Astrocyte (in vitro differentiated cells and primary cell): ENCODE results near the gene SLC8A3. TPM values are rescaled to one million over a fixed set of nuclear protein-coding genes. Genes with fewer than 3 reads are reported as not detected.

Experiments
- DNase-seq: peaks from one replicate; pipeline ENCODE4 v3.0.0-alpha.2; 2010; ENCODE audit warnings: low read depth
- FAIRE-seq: peaks from 2 replicates; lab custom pipeline; 2011; peaks lifted over from hg19 to GRCh38; lab: Jason Lieb, UNC
- H2AFZ ChIP-seq: 2 replicates; pipeline ENCODE4 v1.6.0; 2012; ENCODE audit warnings: low read depth, low read length, inconsistent platforms
- H3K27ac ChIP-seq: 2 replicates; pipeline ENCODE4 v1.5.1; 2011; ENCODE audit warnings: low read depth, low read length, inconsistent platforms
- H3K27me3 ChIP-seq: 2 replicates; pipeline ENCODE4 v1.6.0; 2011; ENCODE audit warnings: low read length, inconsistent platforms; ENCODE audit not compliant: insufficient read depth
- H3K36me3 ChIP-seq: 2 replicates; pipeline ENCODE4 v1.5.1; 2011; ENCODE audit warnings: low read length, inconsistent platforms; ENCODE audit not compliant: insufficient read depth
- H3K4me1 ChIP-seq: 2 replicates; pipeline ENCODE4 v1.5.1; 2011; ENCODE audit warnings: low read length, inconsistent platforms; ENCODE audit not compliant: insufficient read depth
- H3K4me2 ChIP-seq: 2 replicates; pipeline ENCODE4 v1.6.0; 2012; ENCODE audit warnings: low read length, inconsistent platforms
- H3K4me3 ChIP-seq: 2 replicates; pipeline ENCODE4 v1.5.1; 2011; ENCODE audit warnings: low read depth, mild to moderate bottlenecking, low read length, inconsistent platforms; ENCODE audit not compliant: insufficient read depth
- H3K79me2 ChIP-seq: 2 replicates; pipeline ENCODE4 v1.6.0; 2012; ENCODE audit warnings: mild to moderate bottlenecking, low read length, inconsistent platforms; ENCODE audit not compliant: insufficient read depth
- H3K9ac ChIP-seq: 2 replicates; pipeline ENCODE4 v1.6.0; 2012; ENCODE audit warnings: mild to moderate bottlenecking, low read length, inconsistent platforms
- H3K9me3 ChIP-seq: 2 replicates; pipeline ENCODE4 v1.5.1; 2012; ENCODE audit warnings: low read depth, mild to moderate bottlenecking, low read length, inconsistent platforms; ENCODE audit not compliant: insufficient read depth
- H4K20me1 ChIP-seq: 2 replicates; pipeline ENCODE4 v1.6.0; 2012; ENCODE audit warnings: low read length, inconsistent platforms; ENCODE audit not compliant: insufficient read depth
- H3K27ac Mint-ChIP-seq: one replicate; pipeline ENCODE4 v1.8.0; 2021; ENCODE audit warnings: mild to moderate bottlenecking, mixed read lengths; ENCODE audit not compliant: unreplicated experiment
- H3K27me3 Mint-ChIP-seq: one replicate; pipeline ENCODE4 v1.8.0; 2021; ENCODE audit warnings: low read depth, mixed read lengths; ENCODE audit not compliant: unreplicated experiment
- H3K36me3 Mint-ChIP-seq: one replicate; pipeline ENCODE4 v1.8.0; 2021; ENCODE audit warnings: low read depth, mixed read lengths; ENCODE audit not compliant: unreplicated experiment
- H3K4me1 Mint-ChIP-seq: one replicate; pipeline ENCODE4 v1.8.0; 2021; ENCODE audit warnings: low read depth, mixed read lengths; ENCODE audit not compliant: unreplicated experiment
- H3K4me3 Mint-ChIP-seq: one replicate; pipeline ENCODE4 v1.8.0; 2021; ENCODE audit warnings: mild to moderate bottlenecking, moderate library complexity, mixed read lengths; ENCODE audit not compliant: unreplicated experiment
- H3K9me3 Mint-ChIP-seq: one replicate; pipeline ENCODE4 v1.8.0; 2021; ENCODE audit warnings: mild to moderate bottlenecking, mixed read lengths; ENCODE audit not compliant: unreplicated experiment
- EZH2 ChIP-seq: IDR thresholded peaks from 2 replicates; pipeline ENCODE4 v1.6.1; 2012; ENCODE audit warnings: mild to moderate bottlenecking, low read length, inconsistent platforms; ENCODE audit not compliant: insufficient read depth
- total RNA-seq: library from RNA; stranded (reverse); gene quantifications from 2 replicates; pipeline ENCODE4 v1.2.1, GENCODE V29; 2021
- TF ChIP-seq, protein P1 (sequence below): IDR thresholded peaks from 2 replicates; pipeline ENCODE4 v1.5.1; 2011; ENCODE audit warnings: low read depth, mild to moderate bottlenecking, inconsistent platforms, low read length, moderate library complexity; ENCODE audit not compliant: insufficient read depth

SLC8A3 gene
- total RNA-seq, 1 donor from 2014 or later: 0.45 TPM

- Histone ChIP-seq H3K4me1 (no peaks in the 10 kb centered on the region), H3K9ac (no peak overlapping the region), H3K79me2 (no peaks in the 10 kb centered on the region), H3K9me3 (no peaks in the 10 kb centered on the region), H3K27ac (no peak overlapping the region), H2AFZ (no peak overlapping the region), H3K4me2 (no peak overlapping the region), H4K20me1 (no peaks in the 10 kb centered on the region), H3K4me3 (no peak overlapping the region), H3K36me3 (no peaks in the 10 kb centered on the region), H3K27me3 (peaks cover 4% of the 10 kb centered on the region)
- H3K27ac Mint-ChIP-seq: no peak overlapping the region
- H3K4me1 Mint-ChIP-seq: peaks cover 2% of the 10 kb centered on the region
- TF ChIP-seq, protein P1, sequence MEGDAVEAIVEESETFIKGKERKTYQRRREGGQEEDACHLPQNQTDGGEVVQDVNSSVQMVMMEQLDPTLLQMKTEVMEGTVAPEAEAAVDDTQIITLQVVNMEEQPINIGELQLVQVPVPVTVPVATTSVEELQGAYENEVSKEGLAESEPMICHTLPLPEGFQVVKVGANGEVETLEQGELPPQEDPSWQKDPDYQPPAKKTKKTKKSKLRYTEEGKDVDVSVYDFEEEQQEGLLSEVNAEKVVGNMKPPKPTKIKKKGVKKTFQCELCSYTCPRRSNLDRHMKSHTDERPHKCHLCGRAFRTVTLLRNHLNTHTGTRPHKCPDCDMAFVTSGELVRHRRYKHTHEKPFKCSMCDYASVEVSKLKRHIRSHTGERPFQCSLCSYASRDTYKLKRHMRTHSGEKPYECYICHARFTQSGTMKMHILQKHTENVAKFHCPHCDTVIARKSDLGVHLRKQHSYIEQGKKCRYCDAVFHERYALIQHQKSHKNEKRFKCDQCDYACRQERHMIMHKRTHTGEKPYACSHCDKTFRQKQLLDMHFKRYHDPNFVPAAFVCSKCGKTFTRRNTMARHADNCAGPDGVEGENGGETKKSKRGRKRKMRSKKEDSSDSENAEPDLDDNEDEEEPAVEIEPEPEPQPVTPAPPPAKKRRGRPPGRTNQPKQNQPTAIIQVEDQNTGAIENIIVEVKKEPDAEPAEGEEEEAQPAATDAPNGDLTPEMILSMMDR: no peak
- TF ChIP-seq EZH2: no peak
- peaks cover 38% of the 10 kb centered on the region for H3K27me3 Mint-ChIP-seq
- FAIRE-seq: no peak
- H3K9me3 Mint-ChIP-seq: no peaks in the 10 kb centered on the region
- H3K4me3 Mint-ChIP-seq: no peak overlapping the region
- H3K36me3 Mint-ChIP-seq: peaks cover 2% of the 10 kb centered on the region
- DNase-seq: no peak
Measured at GRCh38 chr14:70023871-70024270, 164.9 kb downstream of the SLC8A3 start.

DNA sequence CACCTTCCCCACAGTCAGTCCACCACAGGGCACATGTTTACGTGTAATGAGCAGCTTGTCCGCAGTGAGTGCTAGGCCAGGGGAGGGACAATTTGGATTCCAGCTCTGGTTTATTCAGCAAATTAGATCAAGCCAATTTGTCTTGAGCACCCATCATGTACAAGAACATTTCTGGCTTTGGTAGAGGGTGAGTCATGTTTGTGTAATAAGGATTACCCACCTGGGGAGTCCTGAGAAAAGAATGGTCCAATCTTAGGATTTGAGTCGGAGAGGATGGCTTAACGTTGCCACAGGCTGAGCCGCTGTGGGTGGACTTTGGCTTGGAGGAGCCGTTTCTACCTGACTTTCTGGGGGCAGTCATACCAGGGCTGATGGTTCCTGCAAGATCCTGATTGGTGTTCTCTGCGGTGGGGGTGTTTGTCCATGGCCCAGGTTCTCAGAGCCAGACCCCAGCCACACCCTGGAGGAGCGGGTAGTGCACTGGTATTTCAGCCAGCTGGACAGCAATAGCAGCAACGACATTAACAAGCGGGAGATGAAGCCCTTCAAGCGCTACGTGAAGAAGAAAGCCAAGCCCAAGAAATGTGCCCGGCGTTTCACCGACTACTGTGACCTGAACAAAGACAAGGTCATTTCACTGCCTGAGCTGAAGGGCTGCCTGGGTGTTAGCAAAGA, 165.8 kb downstream of the SLC8A3 start:
- peaks cover 30% of the 10 kb centered on the region for H3K27me3 Mint-ChIP-seq
- H3K4me3 ChIP-seq: no peak overlapping the region
- H3K4me1 Mint-ChIP-seq: peaks cover 6% of the 10 kb centered on the region
- H3K4me1 ChIP-seq: no peaks in the 10 kb centered on the region
- H3K4me2 ChIP-seq: no peak overlapping the region
- no peak overlapping the region for H3K4me3 Mint-ChIP-seq
- DNase-seq (no peak), FAIRE-seq (no peak)
- no peaks in the 10 kb centered on the region for H4K20me1 ChIP-seq
- no peak overlapping the region for H3K9ac ChIP-seq
- no peak overlapping the region for H3K27ac Mint-ChIP-seq
- H3K27ac ChIP-seq: no peak overlapping the region
- no peaks in the 10 kb centered on the region for H3K9me3 Mint-ChIP-seq
- H3K27me3 ChIP-seq: peaks cover 4% of the 10 kb centered on the region
- TF ChIP-seq EZH2: no peak
- TF ChIP-seq, protein P1: no peak
- no peak overlapping the region for H2AFZ ChIP-seq
- no peaks in the 10 kb centered on the region for H3K36me3 ChIP-seq
- H3K36me3 Mint-ChIP-seq: peaks cover 2% of the 10 kb centered on the region
- H3K79me2 ChIP-seq: no peaks in the 10 kb centered on the region
- no peaks in the 10 kb centered on the region for H3K9me3 ChIP-seq

- H3K4me3 Mint-ChIP-seq: no peak overlapping the region
- no peak overlapping the region for H3K27ac Mint-ChIP-seq
- Histone ChIP-seq H4K20me1 (no peaks in the 10 kb centered on the region), H3K79me2 (no peaks in the 10 kb centered on the region), H3K9ac (no peak overlapping the region), H3K36me3 (no peaks in the 10 kb centered on the region), H3K9me3 (no peaks in the 10 kb centered on the region), H3K27me3 (peaks cover 4% of the 10 kb centered on the region), H3K4me3 (no peak overlapping the region), H3K4me1 (no peaks in the 10 kb centered on the region), H3K27ac (no peak overlapping the region), H3K4me2 (no peak overlapping the region), H2AFZ (no peak overlapping the region)
- H3K27me3 Mint-ChIP-seq: peaks cover 34% of the 10 kb centered on the region
- no peak for DNase-seq
- H3K4me1 Mint-ChIP-seq: peaks cover 6% of the 10 kb centered on the region
- no peak for FAIRE-seq
- no peak for TF ChIP-seq EZH2
- peaks cover 4% of the 10 kb centered on the region for H3K36me3 Mint-ChIP-seq
- H3K9me3 Mint-ChIP-seq: peaks cover 2% of the 10 kb centered on the region
Measured at GRCh38 chr14:70021548-70022220, 167.1 kb downstream of the SLC8A3 start.
